ENCODE measurements around the gene PGAP3. TPM values are rescaled to one million over a fixed set of nuclear protein-coding genes. Genes with fewer than 3 reads are reported as not detected.

The PGAP3 gene
- total RNA-seq, 1 donor from 2014 or later = 12.2 TPM

DNA sequence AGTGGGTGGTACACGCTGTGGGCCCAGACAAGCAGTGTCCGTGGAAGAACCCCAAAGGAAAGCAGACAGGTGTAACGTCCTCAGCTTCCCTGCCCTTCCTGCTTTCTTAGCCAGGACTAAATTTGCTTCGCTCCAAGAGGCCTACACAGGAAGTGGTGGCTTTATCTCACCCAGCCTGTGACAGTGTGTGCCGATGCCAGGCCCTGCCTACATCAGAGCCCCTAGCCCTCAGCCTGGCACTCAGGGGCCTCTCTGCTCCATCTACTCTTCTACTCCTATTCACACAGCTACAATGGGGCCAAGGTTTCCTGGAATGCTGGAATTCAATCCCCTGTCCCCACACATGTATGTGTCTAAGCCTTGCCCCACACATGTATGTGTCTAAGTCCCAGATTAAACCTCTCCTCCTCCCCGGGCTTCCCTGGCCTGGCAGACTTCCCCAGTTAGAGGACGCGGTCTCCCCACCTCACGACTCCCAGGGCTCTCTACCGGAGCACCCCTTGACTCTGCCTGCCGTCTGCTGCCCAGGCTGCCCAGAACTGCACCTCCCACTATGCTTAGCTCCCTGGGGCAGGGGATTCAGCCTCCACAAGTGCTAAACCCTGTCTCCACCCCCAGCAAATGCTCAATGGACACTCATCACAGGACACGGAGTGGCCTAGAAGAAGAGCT is 8.2 kb downstream of the PGAP3 start:
- Mint-ChIP-seq H3K9me3 (ENCODE audit: unreplicated experiment) (no peaks in the 10 kb centered on the region), H3K4me1 (ENCODE audit: low read depth, unreplicated experiment) (peaks cover 3% of the 10 kb centered on the region), H3K4me3 (ENCODE audit: unreplicated experiment) (no peak overlapping the region), H3K36me3 (ENCODE audit: low read depth, unreplicated experiment) (peaks cover 10% of the 10 kb centered on the region), H3K27me3 (ENCODE audit: low read depth, unreplicated experiment) (peaks cover 18% of the 10 kb centered on the region), H3K27ac (ENCODE audit: unreplicated experiment) (no peak overlapping the region)
- Histone ChIP-seq H2AFZ (ENCODE audit: low read depth, low read length) (no peak overlapping the region), H3K27me3 (ENCODE audit: insufficient read depth, low read length) (no peaks in the 10 kb centered on the region), H3K4me1 (ENCODE audit: insufficient read depth, low read length) (no peaks in the 10 kb centered on the region), H3K36me3 (ENCODE audit: insufficient read depth, low read length) (no peaks in the 10 kb centered on the region), H3K9me3 (ENCODE audit: insufficient read depth, low read depth, low read length) (no peaks in the 10 kb centered on the region), H3K79me2 (ENCODE audit: insufficient read depth, low read length) (no peaks in the 10 kb centered on the region), H3K27ac (ENCODE audit: low read depth, low read length) (no peak overlapping the region), H4K20me1 (ENCODE audit: insufficient read depth, low read length) (no peaks in the 10 kb centered on the region), H3K9ac (ENCODE audit: low read length) (no peak overlapping the region), H3K4me3 (ENCODE audit: insufficient read depth, low read depth, low read length) (no peak overlapping the region), H3K4me2 (ENCODE audit: low read length) (no peak overlapping the region)
- no peak for FAIRE-seq
- TF ChIP-seq, protein P1, sequence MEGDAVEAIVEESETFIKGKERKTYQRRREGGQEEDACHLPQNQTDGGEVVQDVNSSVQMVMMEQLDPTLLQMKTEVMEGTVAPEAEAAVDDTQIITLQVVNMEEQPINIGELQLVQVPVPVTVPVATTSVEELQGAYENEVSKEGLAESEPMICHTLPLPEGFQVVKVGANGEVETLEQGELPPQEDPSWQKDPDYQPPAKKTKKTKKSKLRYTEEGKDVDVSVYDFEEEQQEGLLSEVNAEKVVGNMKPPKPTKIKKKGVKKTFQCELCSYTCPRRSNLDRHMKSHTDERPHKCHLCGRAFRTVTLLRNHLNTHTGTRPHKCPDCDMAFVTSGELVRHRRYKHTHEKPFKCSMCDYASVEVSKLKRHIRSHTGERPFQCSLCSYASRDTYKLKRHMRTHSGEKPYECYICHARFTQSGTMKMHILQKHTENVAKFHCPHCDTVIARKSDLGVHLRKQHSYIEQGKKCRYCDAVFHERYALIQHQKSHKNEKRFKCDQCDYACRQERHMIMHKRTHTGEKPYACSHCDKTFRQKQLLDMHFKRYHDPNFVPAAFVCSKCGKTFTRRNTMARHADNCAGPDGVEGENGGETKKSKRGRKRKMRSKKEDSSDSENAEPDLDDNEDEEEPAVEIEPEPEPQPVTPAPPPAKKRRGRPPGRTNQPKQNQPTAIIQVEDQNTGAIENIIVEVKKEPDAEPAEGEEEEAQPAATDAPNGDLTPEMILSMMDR (IDR thresholded peaks at IDR 0.05; ENCODE audit: insufficient read depth, low read depth, low read length) = no peak
- no peak for TF ChIP-seq EZH2 (IDR thresholded peaks at IDR 0.05; ENCODE audit: insufficient read depth, low read length)
- no peak for DNase-seq (ENCODE audit: low read depth)

DNA sequence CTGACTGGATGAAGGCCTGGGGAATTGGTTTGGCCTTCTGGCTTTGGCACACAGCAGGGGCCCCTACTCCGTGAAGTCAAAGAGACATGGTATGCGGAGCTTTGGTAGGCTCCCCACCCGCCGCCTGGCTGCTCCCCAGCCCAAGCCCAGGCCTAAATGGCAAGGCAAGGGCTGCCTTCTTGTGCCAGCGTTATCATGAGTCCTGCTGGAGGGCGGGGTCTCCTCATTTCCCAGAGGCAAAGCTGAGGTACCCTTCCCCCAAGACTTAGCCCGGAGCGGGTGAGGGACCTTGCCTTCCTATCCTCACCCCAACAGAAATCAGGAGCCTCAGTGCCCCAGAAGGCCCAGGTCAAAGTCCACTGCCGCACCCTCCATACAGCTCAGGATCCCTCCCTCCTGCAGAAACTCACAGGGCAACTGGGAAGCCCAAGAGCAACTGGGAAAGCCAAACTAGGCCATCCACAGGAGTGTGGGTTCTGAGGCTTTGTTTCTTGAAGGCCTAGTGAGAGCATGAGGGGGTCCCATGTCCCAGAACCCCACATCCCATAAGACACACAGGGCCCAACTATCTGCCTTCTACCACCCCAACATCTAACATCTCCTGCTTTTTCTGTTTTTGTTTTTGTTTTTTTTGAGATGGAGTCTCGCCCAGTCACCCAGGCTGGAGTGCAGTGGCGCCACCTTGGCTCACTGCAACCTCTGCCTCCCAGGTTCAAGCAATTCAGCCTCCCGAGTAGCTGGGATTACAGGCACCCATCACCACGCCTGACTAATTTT is 9.3 kb downstream of the PGAP3 start:
- Mint-ChIP-seq H3K27me3 (ENCODE audit: low read depth, unreplicated experiment) (peaks cover 21% of the 10 kb centered on the region), H3K9me3 (ENCODE audit: unreplicated experiment) (no peaks in the 10 kb centered on the region), H3K4me1 (ENCODE audit: low read depth, unreplicated experiment) (peaks cover 3% of the 10 kb centered on the region), H3K27ac (ENCODE audit: unreplicated experiment) (no peak overlapping the region), H3K4me3 (ENCODE audit: unreplicated experiment) (no peak overlapping the region), H3K36me3 (ENCODE audit: low read depth, unreplicated experiment) (peaks cover 10% of the 10 kb centered on the region)
- Histone ChIP-seq H3K27ac (ENCODE audit: low read depth, low read length) (no peak overlapping the region), H3K36me3 (ENCODE audit: insufficient read depth, low read length) (no peaks in the 10 kb centered on the region), H3K9me3 (ENCODE audit: insufficient read depth, low read depth, low read length) (no peaks in the 10 kb centered on the region), H3K27me3 (ENCODE audit: insufficient read depth, low read length) (no peaks in the 10 kb centered on the region), H2AFZ (ENCODE audit: low read depth, low read length) (no peak overlapping the region), H3K4me2 (ENCODE audit: low read length) (no peak overlapping the region), H3K79me2 (ENCODE audit: insufficient read depth, low read length) (no peaks in the 10 kb centered on the region), H4K20me1 (ENCODE audit: insufficient read depth, low read length) (no peaks in the 10 kb centered on the region), H3K4me1 (ENCODE audit: insufficient read depth, low read length) (no peaks in the 10 kb centered on the region), H3K4me3 (ENCODE audit: insufficient read depth, low read depth, low read length) (no peak overlapping the region), H3K9ac (ENCODE audit: low read length) (no peak overlapping the region)
- DNase-seq (ENCODE audit: low read depth) (no peak), FAIRE-seq (no peak)
- TF ChIP-seq EZH2 (IDR thresholded peaks at IDR 0.05; ENCODE audit: insufficient read depth, low read length) = no peak
- TF ChIP-seq, protein P1 (IDR thresholded peaks at IDR 0.05; ENCODE audit: insufficient read depth, low read depth, low read length) = no peak
